ENCODE results near the gene ABCA9. TPM values are rescaled to one million over a fixed set of nuclear protein-coding genes. Genes with fewer than 3 reads are reported as not detected.

ABCA9 gene, protein sequence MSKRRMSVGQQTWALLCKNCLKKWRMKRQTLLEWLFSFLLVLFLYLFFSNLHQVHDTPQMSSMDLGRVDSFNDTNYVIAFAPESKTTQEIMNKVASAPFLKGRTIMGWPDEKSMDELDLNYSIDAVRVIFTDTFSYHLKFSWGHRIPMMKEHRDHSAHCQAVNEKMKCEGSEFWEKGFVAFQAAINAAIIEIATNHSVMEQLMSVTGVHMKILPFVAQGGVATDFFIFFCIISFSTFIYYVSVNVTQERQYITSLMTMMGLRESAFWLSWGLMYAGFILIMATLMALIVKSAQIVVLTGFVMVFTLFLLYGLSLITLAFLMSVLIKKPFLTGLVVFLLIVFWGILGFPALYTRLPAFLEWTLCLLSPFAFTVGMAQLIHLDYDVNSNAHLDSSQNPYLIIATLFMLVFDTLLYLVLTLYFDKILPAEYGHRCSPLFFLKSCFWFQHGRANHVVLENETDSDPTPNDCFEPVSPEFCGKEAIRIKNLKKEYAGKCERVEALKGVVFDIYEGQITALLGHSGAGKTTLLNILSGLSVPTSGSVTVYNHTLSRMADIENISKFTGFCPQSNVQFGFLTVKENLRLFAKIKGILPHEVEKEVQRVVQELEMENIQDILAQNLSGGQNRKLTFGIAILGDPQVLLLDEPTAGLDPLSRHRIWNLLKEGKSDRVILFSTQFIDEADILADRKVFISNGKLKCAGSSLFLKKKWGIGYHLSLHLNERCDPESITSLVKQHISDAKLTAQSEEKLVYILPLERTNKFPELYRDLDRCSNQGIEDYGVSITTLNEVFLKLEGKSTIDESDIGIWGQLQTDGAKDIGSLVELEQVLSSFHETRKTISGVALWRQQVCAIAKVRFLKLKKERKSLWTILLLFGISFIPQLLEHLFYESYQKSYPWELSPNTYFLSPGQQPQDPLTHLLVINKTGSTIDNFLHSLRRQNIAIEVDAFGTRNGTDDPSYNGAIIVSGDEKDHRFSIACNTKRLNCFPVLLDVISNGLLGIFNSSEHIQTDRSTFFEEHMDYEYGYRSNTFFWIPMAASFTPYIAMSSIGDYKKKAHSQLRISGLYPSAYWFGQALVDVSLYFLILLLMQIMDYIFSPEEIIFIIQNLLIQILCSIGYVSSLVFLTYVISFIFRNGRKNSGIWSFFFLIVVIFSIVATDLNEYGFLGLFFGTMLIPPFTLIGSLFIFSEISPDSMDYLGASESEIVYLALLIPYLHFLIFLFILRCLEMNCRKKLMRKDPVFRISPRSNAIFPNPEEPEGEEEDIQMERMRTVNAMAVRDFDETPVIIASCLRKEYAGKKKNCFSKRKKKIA (N-terminal part only)
- total RNA-seq (2014; rRNA removed; shearing (Covaris generic)): not detected in 2 replicates

DNA sequence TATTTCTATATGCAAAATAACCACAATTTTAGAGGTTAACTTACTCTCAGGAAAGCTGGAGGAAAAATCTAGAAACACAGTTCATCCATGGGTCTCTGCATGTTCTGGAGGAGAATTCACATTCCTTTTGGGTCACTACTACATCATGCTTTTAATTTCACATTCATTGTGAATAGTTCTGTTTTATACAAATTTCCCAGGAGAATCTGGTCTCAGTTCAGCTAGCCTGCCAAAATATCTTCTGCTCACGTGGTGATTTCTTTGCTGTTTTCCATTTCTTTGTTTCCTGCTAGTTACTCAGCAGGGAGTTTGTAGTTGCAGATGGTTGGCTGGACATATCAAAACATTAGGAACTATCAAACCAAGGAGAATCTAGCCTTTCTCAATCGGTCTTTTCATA, at the start of gene ABCA9:
ABCA9 (minus strand) TSS at position 106 of the 400 bp plus-strand sequence. CDS start 9,801 bp downstream, outside the sequence.
- H3K9me3 ChIP-seq (replicated peaks): no peaks in the 10 kb centered on the region; the same call in 1 of the 2 replicates
- no peaks in the 10 kb centered on the region for H3K36me3 ChIP-seq
- H3K27ac ChIP-seq: no peak within 1 kb of the TSS
- no peaks in the 10 kb centered on the region for H3K27me3 ChIP-seq (replicated peaks)
- no peak for DNase-seq (ENCODE audit: low read depth in 1 of 2, low spot score in 2 of 2)
- H3K4me3 ChIP-seq: no peak within 1 kb of the TSS
- H3K4me1 ChIP-seq (replicated peaks): no peaks in the 10 kb centered on the region

DNA sequence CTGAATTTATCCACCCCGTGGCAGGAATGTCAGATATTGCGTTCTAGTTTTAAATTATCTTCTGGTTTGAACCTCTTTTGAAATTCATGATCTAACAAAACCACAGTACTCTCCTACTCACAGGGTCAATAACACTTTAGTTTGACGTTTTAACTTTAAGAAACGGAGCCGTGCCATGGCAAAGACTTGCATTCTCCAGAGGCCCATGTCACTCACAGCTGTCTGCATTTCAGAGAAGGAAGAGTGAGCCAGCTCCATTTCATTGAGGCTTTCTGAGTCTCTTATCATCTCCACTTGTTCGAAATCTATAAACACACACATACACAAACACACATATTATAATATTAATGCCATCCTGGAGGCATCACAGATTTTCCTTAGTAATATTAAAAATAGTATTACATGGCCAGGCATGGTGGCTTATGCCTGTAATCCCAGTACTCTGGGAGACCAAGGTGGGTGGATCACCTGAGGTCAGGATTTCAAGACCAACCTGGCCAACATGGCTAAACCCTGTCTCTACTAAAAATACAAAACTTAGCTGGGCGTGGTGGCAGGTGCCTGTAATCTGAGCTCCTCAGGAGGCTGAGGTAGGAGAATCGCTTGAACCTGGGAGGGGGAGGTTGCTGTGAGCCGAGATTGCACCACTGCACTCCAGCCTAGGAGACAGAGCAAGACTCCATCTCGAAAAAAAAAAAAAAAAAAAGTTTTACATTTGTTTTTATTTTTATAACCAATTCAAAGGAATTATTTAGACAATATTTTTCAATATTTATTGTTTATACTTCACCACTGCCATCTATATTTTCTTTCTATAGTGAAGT, 45.4 kb upstream of the ABCA9 start:
- no peak overlapping the region for H3K4me3 ChIP-seq
- no peaks in the 10 kb centered on the region for H3K4me1 ChIP-seq (replicated peaks)
- no peaks in the 10 kb centered on the region for H3K27me3 ChIP-seq (replicated peaks)
- H3K9me3 ChIP-seq (replicated peaks): no peaks in the 10 kb centered on the region
- H3K36me3 ChIP-seq: no peaks in the 10 kb centered on the region
- no peak overlapping the region for H3K27ac ChIP-seq
- no peak for DNase-seq (ENCODE audit: low read depth in 1 of 2, low spot score in 2 of 2)

DNA sequence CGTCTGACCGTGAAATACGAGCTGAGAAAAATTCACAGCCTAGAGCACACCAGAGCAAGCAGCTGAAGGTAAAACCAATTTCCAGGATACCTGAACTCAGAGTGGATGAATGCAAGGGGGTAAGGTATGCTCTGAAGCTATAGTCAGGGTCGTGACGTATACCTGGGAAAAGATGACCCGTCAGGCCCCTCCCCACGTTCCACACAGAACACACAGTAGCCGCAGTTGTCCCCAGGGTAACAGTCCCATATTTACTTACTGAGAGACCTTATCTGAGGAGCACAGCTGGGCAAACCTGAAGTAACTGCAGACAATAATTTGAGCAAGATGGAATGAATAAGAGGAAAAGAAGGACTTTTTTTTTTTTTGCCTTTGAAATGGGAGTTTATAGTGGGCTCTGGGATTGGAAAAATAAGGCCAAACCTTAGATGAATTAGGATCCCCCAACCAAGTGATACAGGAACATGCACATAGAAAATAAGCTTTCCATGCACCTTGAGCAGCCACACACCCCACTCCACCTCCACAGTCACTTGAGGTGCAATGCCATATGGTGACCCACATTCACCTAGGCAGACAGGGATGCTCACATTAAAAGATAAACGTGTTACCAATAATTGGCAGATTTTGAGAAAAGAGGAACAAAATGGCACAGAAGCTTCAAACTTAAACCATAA, 43.0 kb upstream of the ABCA9 start:
- no peak overlapping the region for H3K27ac ChIP-seq
- H3K9me3 ChIP-seq (replicated peaks): no peaks in the 10 kb centered on the region
- no peak overlapping the region for H3K4me3 ChIP-seq
- no peaks in the 10 kb centered on the region for H3K27me3 ChIP-seq (replicated peaks)
- DNase-seq (ENCODE audit: low read depth in 1 of 2, low spot score in 2 of 2): no peak
- H3K4me1 ChIP-seq (replicated peaks): no peaks in the 10 kb centered on the region
- no peaks in the 10 kb centered on the region for H3K36me3 ChIP-seq

DNA sequence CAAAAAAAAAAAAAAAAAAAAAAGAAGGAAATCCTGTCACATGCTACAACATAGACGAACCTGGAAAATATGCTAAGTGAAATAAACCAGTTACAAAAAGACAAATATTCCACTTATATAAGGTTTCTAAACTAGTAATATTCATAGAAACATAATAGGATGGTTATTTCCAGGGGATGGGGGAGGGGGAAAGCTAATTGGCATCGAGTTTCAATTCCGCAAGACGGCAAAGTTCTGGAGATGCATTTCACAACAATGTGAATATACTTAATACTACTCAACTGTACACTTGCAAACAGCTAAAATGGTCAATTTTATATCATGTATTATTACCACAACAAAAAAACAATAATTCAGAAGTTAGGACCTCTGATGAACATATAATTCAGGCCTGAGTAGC, 37.9 kb upstream of the ABCA9 start:
- Histone ChIP-seq H3K27ac (no peak overlapping the region), H3K4me1 (replicated peaks) (no peaks in the 10 kb centered on the region), H3K27me3 (replicated peaks) (no peaks in the 10 kb centered on the region), H3K9me3 (replicated peaks) (no peaks in the 10 kb centered on the region), H3K36me3 (no peaks in the 10 kb centered on the region), H3K4me3 (no peak overlapping the region)
- no peak for DNase-seq (ENCODE audit: low read depth in 1 of 2, low spot score in 2 of 2)

DNA sequence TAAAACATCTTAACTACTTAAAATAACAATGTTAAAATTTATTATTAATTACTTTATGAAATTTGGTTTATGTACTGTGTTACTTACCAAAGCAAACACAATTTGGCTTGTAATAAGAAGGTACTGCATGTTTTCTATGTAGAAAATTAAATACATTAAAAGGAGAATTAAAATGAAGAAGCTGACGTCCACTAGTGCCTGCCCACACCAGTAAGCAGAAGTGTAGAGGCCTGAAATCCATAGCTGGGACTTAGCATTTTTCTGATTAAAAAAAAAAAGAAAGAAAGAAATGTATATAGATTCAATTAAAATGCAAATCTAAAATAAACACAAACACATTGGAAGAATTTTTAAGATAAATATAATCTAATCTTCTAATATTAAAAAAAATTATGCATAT, 35.8 kb upstream of the ABCA9 start:
- no peak overlapping the region for H3K27ac ChIP-seq
- H3K4me1 ChIP-seq (replicated peaks): no peaks in the 10 kb centered on the region
- DNase-seq (ENCODE audit: low read depth in 1 of 2, low spot score in 2 of 2): no peak
- H3K9me3 ChIP-seq (replicated peaks): no peaks in the 10 kb centered on the region
- no peaks in the 10 kb centered on the region for H3K27me3 ChIP-seq (replicated peaks)
- no peaks in the 10 kb centered on the region for H3K36me3 ChIP-seq
- no peak overlapping the region for H3K4me3 ChIP-seq

DNA sequence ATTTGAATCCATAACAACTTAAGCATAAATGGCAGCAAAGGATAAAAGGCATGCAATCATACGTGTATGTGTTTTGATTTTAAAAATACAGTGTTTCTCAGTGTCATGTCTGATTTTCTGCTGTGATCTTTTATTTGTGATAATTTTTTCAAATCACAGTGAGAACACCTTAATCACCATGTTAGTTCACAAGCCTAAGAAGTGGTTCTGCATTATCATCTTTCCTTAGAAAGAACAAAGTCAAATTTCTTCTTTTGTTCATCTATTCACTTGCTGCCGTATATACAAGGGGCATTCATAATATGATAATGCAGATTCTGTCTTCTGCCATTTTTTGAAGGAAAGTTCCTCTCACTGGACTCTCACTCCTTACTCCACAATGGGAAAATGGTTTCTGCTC, 33.3 kb upstream of the ABCA9 start:
- no peak for DNase-seq (ENCODE audit: low read depth in 1 of 2, low spot score in 2 of 2)
- Histone ChIP-seq H3K4me1 (replicated peaks) (no peaks in the 10 kb centered on the region), H3K36me3 (no peaks in the 10 kb centered on the region), H3K4me3 (no peak overlapping the region), H3K27me3 (replicated peaks) (no peaks in the 10 kb centered on the region), H3K9me3 (replicated peaks) (no peaks in the 10 kb centered on the region), H3K27ac (no peak overlapping the region)

DNA sequence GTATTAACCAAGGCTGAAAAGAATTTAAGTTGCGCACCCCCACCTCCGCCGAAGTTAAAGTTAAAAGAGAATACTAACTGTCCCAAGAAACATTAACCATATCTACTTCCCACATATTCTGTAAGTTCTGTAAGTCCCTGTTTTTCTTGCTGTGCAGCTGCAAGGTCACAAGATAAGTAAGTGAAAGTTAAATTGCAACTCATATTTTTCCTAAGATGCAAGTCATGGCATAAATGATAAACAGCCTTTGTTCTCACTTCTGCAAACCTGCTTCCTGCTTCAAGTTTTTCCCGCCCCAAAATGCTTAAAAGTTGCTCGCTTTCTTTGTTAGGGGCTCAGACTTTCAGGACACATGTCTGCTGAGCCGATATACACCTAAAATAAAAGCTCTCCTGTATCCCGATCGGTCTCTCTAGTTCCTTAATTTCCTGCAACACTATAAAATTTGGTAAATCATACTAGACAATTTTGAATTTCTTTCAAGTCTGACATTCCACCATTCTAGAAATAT, 32.6 kb upstream of the ABCA9 start:
- no peaks in the 10 kb centered on the region for H3K4me1 ChIP-seq (replicated peaks)
- no peaks in the 10 kb centered on the region for H3K27me3 ChIP-seq (replicated peaks)
- no peak overlapping the region for H3K4me3 ChIP-seq
- no peaks in the 10 kb centered on the region for H3K36me3 ChIP-seq
- no peak overlapping the region for H3K27ac ChIP-seq
- no peak for DNase-seq (ENCODE audit: low read depth in 1 of 2, low spot score in 2 of 2)
- H3K9me3 ChIP-seq (replicated peaks): no peaks in the 10 kb centered on the region

DNA sequence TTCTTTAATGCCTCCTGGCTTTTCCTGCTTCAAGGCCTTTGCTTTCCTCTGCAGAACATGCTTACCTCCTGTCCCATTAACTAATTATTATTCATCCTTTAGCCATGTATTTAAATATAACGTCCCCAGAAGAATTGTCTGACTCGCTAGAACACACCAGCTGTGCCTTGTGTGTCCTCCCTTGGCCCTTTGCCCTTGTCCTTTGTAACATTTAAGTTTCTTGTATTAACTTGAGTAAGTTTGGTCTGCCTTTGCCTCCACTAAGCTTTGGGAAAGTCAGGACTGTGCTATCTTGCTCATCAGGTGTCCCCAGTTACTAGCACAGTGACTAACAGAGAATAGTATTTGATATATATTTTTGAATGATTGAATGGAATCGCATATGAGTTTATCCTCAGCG, 29.6 kb upstream of the ABCA9 start:
- H3K4me1 ChIP-seq (replicated peaks): no peaks in the 10 kb centered on the region
- H3K36me3 ChIP-seq: no peaks in the 10 kb centered on the region
- H3K9me3 ChIP-seq (replicated peaks): no peaks in the 10 kb centered on the region
- no peak for DNase-seq (ENCODE audit: low read depth in 1 of 2, low spot score in 2 of 2)
- 0 out of 2 replicates have a peak, but pooled peaks cover 3% of the 10 kb centered on the region for H3K27me3 ChIP-seq (replicated peaks)
- H3K4me3 ChIP-seq: no peak overlapping the region
- no peak overlapping the region for H3K27ac ChIP-seq

DNA sequence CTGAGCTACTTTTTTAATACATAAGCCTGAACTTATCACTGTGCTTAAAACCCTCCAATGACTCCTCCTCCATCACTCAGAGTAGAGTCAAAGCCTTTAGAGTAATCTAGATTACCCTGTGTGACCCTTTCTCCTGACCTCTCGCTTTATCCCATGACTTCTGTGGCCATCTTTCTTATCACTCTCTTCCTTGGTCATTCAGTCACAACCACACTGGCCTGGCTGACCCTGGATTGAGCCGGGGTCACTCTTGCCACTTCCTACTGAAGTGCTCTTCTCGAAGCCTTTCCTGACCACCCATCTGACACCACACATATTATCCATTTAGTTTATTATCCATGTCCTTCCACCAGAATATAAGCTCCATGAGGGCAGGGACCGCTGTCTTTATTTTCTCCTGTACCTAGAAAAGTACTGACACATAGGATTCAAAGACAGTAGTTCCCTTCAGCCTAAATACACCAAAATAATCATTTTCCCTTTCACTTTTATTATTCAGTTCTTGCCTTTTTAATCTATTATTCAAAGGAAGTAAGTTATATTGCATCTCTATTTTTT, 28.0 kb upstream of the ABCA9 start:
- Histone ChIP-seq H3K4me1 (replicated peaks) (no peaks in the 10 kb centered on the region), H3K9me3 (replicated peaks) (no peaks in the 10 kb centered on the region), H3K27me3 (replicated peaks) (0 out of 2 replicates have a peak, but pooled peaks cover 3% of the 10 kb centered on the region), H3K4me3 (no peak overlapping the region), H3K36me3 (no peaks in the 10 kb centered on the region), H3K27ac (no peak overlapping the region)
- DNase-seq (ENCODE audit: low read depth in 1 of 2, low spot score in 2 of 2): no peak

DNA sequence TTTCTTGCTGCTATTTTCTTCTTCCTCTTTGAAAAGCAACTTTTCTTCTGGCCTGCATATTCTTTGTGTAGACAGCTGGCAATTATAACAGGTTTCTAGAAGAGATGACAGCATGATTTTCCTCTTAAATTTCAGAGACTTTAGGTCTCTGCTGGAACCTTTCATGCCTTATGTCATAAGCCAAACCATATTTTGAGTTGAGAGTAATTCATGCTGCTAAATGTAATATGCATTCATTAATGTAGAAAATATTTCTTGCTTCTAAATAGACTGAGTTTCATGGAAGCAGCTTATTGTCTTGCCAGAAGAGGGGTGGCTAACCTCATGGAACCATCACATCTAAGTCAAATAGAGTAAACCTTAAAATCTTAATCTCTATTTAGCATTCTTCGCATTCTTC, 25.9 kb upstream of the ABCA9 start:
- no peak for DNase-seq (ENCODE audit: low read depth in 1 of 2, low spot score in 2 of 2)
- H3K27me3 ChIP-seq (replicated peaks): 0 out of 2 replicates have a peak, but pooled peaks cover 3% of the 10 kb centered on the region
- H3K4me1 ChIP-seq (replicated peaks): no peaks in the 10 kb centered on the region
- H3K9me3 ChIP-seq (replicated peaks): no peaks in the 10 kb centered on the region
- H3K27ac ChIP-seq: no peak overlapping the region
- no peak overlapping the region for H3K4me3 ChIP-seq
- no peaks in the 10 kb centered on the region for H3K36me3 ChIP-seq

DNA sequence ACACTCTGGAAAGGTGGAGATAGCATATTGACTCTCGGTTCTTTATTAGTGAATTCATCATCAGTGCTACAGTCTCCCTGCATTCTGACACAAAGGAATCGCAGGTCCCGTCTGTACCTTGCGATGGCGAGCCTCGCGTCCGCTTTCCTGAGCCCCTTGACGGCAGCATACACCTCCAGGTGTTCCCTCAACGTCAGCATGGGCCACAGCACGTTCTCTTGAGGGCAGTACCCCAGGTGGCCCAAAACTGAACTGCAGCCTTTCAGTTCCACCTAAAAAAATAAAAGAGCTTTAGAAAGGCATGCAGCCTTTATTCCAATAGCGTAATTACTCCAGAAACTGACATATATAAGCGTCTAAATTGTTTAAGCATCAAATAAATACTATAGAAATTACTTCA, 24.2 kb upstream of the ABCA9 start:
- Histone ChIP-seq H3K27me3 (replicated peaks) (0 out of 2 replicates have a peak, but pooled peaks cover 3% of the 10 kb centered on the region), H3K4me1 (replicated peaks) (no peaks in the 10 kb centered on the region), H3K36me3 (no peaks in the 10 kb centered on the region), H3K27ac (no peak overlapping the region), H3K9me3 (replicated peaks) (no peaks in the 10 kb centered on the region), H3K4me3 (no peak overlapping the region)
- DNase-seq (ENCODE audit: low read depth in 1 of 2, low spot score in 2 of 2): no peak

DNA sequence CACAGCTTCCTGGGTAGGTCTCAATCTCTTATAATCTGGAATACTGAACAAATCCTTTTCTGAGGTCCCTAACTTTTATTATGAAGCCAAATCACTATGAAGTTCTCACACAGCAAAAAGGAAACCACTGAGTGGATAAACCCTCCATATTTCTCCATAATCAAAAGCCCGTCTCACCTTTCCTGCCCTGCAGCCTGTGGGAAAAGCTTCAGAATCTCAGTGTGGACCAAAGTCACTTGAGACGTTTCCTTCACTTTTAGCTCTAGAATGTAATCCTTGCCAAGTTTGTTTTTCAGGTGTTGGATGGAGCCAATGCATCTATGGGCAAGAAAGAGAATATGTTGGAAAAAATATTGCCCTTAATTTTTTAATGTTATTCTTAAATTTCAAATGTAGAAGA, 22.0 kb upstream of the ABCA9 start:
- Histone ChIP-seq H3K4me3 (no peak overlapping the region), H3K9me3 (replicated peaks) (no peaks in the 10 kb centered on the region), H3K27ac (no peak overlapping the region), H3K27me3 (replicated peaks) (0 out of 2 replicates have a peak, but pooled peaks cover 3% of the 10 kb centered on the region), H3K36me3 (no peaks in the 10 kb centered on the region), H3K4me1 (replicated peaks) (no peaks in the 10 kb centered on the region)
- no peak for DNase-seq (ENCODE audit: low read depth in 1 of 2, low spot score in 2 of 2)
